GM21723 (cell line): ENCODE data around the gene ZNF219.

Experiments used
- ATAC-seq: cut with Tn5 transposase; IDR thresholded peaks from one replicate; pipeline ENCODE4 v1.9.1; 2021; ENCODE audit warnings: mild to moderate bottlenecking, moderate library complexity; ENCODE audit not compliant: unreplicated experiment

The ZNF219 gene

DNA sequence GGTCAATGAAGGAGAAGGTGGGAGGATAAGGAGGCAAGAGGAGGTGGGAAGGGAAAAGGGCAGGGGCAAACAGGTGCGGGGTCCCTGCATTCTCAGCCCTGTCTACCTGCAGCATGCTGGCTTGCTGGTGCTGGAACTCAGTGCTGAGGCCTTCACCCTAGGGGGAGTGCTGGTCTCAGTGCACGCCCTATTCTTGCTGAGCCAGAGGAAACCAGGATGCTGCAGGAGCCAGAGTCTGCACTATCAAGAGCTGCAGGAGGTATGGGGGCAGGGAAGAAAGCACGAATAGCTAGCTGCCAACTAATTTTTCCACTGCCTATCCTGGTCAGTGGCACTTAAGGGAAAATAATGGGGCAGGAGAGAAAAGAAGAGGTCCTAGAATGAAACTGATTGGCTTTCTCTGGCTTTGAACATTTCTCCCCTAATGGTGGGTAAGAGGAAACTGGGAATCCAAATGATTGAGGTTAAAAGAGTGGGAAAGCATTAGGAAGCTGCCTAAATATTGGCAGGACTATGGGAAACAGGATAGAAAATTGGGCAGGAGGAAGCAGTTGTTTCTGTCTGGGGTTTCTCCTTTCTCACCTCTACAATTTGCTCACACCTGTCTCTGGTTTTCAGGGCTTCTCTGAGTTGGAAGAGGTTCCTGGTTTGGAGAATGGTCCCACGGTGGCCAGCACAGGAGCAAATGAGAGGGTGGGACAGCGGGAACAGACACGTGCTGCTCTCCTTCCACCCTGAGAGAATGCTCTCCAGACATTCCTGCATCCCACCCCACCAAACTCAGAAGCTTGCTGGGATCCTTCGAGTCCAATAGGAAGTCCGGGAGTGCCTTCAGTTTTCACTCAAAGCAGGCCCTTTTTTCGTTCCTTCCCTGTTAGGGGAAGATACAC lies 4.3 kb upstream of the ZNF219 start:
- ATAC-seq = no peak

GRCh38 chr14:21101802-21102413 lies 3.5 kb upstream of the ZNF219 start:
- no peak for ATAC-seq

DNA sequence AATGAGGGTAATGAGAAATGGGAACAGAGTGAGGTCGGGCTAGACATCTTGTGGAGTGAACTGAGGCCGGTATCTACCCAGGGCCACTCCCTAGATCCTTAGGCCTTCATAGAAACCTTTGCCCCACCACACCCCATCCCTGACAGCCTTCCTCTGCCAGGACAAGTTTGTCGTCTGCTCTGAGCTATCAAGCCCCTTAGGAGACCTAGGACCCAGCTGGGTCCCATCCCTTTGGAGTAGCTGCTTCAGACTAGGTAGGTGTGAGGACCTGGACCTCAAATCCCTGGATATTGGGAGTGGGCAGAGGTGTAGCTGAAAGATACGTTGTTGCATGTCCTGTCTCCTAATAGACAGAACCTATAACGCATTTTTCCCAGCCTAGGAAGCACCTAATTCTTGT lies 2.5 kb upstream of the ZNF219 start, which contains the start of gene TMEM253:
TMEM253 (plus strand) TSS at position 136 of the 400 bp plus-strand sequence. CDS start 278 bp downstream, outside the sequence.
- ATAC-seq = no peak

DNA sequence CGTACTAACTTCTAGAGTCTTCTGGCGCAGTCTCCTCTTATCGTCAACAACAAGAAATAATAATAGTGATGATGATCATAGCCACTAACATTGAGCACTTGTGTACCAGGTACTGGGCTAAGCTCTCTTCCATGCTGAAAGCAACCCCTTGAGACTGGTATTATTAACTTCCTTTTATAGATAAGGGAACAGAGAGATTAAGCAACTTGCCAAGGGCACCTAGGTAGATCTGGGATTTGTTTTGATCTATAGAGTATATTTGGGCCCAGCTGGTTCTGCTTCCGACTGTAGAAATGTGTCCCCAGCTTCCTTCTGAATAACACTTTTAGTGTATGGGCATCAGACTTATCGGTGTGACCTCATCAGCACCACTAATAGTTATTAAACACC lies 1.1 kb upstream of the ZNF219 start:
- no peak for ATAC-seq

- no peak for ATAC-seq
Observed at GRCh38 chr14:21098892-21099595, 589 bp upstream of the ZNF219 start.

GRCh38 chr14:21097636-21098075 lies 799 bp downstream of the ZNF219 start:
- ATAC-seq = no peak

GRCh38 chr14:21096978-21097635 lies 1.3 kb downstream of the ZNF219 start:
- ATAC-seq = no peak

GRCh38 chr14:21096438-21096837 lies 2.0 kb downstream of the ZNF219 start:
- ATAC-seq = no peak

DNA sequence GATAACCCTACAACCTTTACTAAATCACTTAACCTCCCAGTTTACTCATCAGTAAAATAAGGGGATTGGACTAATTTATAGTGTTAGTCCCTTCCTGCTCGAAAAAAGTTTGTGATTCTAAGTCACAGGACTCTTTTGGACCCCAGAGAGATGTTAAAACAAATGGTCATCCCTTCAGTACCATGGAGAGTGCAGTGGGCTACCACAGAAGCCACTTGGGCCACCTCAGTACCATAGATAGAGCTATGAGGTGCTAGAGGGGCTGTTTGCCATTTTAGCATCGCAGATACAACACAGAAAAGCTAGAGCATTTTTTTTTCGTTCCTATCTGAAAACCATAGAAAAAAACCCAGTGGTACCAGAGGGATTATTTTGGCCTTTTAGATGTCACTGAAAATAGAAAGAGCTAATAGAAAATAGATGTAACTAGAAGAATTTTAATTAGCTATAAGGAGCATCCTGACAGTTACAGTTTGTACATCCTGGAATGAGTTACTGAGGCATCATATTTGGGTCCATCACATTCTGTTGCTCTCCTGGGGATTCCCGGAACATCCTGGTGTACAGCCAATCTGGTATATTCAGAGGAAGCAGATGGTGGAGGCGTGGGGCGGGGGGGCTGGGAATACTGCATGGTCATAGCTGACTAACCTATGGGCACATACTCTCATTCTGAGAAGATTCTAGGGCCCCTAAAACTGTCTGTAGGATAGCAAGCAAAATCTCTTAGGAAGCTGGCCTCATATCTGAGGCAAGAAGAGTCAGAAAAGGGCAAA lies 2.8 kb downstream of the ZNF219 start:
- ATAC-seq = no peak

DNA sequence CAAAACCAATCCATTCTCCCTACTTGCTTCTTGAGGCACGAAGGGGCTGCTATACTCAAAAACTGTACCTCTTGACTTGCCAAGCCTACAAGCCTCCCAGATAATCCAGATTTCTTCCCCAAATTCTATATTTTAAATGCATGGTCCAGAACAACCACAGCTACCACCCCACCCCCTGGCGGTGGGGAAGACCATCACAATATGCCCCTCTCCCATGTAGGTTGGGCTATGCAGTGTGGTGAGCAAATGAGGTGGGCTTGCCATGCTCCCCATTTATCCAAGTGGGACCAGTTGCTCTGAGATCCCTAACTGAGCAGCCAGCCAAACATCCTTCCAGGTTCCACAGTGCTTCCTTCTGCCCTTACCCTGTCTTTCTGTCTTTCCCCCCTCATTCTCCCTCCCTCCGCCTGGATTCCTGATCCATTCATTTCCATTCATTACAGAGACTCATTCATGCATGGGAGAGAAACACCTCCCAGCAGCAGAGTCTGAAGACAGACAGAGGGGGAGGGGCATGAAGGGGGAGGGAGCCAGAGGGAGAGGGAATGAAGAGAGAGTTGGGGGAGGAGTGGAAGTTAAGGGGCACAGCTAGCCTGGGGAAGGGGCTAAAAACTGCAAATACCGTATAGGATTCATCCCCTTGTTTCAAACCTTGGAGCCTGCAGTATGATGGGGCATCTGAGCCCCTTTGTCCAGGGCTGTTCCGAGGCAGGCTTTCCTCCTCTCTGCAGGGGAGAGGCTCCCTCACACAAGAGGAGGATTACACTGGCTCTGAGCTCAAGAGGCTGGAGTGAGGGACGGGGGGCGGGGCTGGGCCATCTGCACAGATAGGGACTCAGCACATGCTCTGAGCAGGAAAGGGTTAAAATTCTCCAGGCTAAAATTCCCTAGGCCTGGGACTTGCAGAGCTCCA lies 4.4 kb downstream of the ZNF219 start:
- ATAC-seq = no peak

GRCh38 chr14:21093018-21093417 lies 5.4 kb downstream of the ZNF219 start:
- no peak for ATAC-seq

DNA sequence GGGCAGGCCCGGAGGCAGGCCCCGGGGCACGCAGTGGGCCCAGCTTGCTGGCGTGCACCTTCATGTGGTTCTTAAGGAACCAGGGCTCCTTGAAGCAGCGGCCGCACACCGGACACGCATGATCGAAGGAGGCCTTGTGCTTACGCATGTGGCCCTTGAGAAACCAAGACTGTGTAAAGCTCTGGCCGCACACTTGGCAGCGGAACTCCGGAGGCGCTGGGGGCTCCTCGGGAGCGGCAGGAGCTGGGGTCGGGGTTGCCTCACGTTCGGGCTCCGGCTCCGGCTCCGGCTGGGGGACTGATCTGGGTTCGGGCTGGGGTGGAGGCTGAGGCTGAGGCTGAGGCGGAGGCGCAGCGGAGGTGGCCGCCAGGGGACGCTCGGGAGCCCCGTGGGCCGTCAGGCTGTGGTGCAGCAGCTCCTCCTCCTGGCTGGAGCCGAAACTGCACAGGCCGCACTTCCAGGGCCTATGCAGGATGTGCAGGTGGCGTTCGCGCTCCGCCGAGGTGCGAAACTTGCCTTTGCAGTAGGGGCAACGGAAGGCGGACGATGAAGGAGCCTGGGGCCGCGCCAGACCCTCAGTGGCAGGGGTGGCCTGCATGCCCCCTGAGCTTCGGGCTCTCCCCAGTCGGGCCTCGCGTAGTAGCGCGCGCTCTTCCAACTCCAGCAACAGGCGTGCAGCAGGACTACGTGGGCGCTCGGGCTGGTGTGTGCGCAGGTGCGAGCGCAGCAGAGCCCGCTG lies 6.0 kb downstream of the ZNF219 start:
- peak; percentile 94 for ATAC-seq

- ATAC-seq = no peak
Observed at GRCh38 chr14:21091821-21092272, 6.6 kb downstream of the ZNF219 start.

DNA sequence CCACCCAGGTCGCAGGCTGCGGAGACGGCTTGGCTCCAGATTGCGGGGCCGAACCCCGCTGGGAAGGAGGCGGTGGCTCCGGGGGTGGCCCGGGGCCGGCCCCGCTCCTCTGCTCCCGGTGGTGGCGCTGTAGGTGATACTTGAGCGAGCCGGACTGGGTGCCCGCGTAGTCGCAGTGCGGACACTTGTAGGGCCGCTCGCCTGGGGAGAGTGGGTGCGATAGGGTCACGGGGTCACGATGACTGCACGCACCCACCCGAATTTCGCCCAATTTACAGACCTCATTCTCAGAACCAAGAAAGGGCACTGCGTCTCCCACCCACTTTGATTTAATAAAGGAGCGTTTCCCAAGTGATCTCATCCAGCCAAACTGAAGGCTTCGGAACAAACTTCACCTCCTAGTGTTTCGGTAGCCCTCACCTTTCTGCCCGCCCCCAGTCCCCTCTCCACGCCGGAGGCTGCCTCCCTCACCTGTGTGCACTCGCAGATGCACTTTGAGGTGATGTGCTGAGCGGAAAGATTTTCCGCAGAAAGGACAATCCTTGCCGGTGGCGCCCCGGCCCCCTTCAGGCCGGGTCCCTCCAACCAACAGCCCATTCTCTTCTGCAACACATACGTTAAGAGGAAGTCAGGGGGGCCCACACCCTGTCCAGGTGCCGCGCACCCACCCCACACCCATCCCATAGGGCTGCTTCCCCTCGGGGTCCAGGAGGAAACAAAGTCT lies 7.4 kb downstream of the ZNF219 start:
- no peak for ATAC-seq

DNA sequence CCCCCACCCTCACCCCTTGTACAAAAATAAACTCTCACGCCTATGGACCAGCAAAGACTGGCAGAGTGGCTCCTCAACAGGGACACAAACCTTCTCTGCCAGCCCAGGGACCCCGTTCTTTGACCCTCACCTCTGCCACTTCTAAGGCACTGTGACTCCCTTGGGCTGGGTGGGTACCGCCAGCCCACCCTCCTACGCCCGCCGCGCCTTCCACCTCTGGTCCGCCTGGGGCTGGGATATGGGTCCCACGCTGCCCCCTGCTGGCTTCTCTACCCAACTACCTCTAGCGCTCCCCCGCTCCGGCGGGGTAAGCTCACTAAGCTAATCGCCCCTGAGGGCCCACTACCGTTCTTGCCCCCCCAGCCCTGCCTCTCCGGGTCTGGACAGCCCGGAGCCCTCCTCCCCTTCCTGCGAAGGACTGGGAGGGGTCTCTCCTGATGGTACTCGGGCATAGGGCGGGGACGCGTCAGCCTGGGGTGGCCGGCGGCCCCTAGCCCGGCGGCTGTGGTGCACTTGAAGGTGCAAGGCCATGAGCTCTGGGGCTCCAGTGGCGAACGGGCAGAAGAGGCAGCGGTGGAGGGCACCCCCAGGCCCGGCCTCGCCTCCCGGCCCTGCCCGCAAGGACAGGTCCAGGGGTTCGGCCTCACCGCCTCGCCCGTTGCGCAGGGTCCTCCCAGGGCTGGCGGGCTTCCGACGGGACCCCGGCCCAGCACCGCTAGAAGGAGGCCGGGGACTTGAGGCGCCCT lies 8.1 kb downstream of the ZNF219 start:
- ATAC-seq = no peak

- ATAC-seq = no peak
Observed at GRCh38 chr14:21089877-21090193, 8.6 kb downstream of the ZNF219 start.

- ATAC-seq = no peak
Observed at GRCh38 chr14:21089271-21089670, 9.2 kb downstream of the ZNF219 start.
